AG04450 (cell line): ENCODE results near the gene DNAJC21. TPM values are rescaled to one million over a fixed set of nuclear protein-coding genes. Genes with fewer than 3 reads are reported as not detected.

Source experiments
- CTCF ChIA-PET: fragments of 300-600, 350-600 bp; formaldehyde crosslinking; extraction: SDS; loops from one replicate; lab custom pipeline; 2022; ENCODE audit warnings: antibody characterized with exemption, inconsistent platforms; lab: Charles Lee
- POLR2A ChIA-PET: fragments of 350-600 bp; formaldehyde crosslinking; extraction: SDS; loops from one replicate; lab custom pipeline; 2021; ENCODE audit warnings: antibody characterized with exemption, inconsistent platforms; lab: Yijun Ruan, JAX
- DNase-seq: peaks from one replicate; pipeline ENCODE4 v3.0.0-alpha.2; 2011; ENCODE audit warnings: low read depth, low spot score
- H3K27ac ChIP-seq: one replicate; pipeline ENCODE4 v1.5.1; 2012; ENCODE audit warnings: low read depth, low read length, control low read depth
- H3K27me3 ChIP-seq: one replicate; pipeline ENCODE4 v1.6.0; 2012; ENCODE audit warnings: low read length; ENCODE audit not compliant: control insufficient read depth, insufficient read depth
- H3K4me3 ChIP-seq: 2 replicates; pipeline ENCODE4 v1.5.1; 2011; ENCODE audit warnings: mild to moderate bottlenecking, low read depth, low read length, control low read depth
- H3K9me3 ChIP-seq: 2 replicates; pipeline ENCODE4 v1.5.1; 2012; ENCODE audit warnings: low read length; ENCODE audit not compliant: control insufficient read depth, insufficient read depth
- CTCF ChIP-seq: IDR thresholded peaks from 2 replicates; pipeline ENCODE4 v1.5.1; 2011; ENCODE audit warnings: low read depth, low read length, control low read depth, inconsistent platforms
- polyA plus RNA-seq: library from polyadenylated mRNA; depleted of rRNA; stranded (reverse); fragments of >200 nt; gene quantifications from 2 replicates; pipeline ENCODE4 v1.2.3, GENCODE V29; 2011

Gene DNAJC21
- polyA plus RNA-seq, 1 experiment: 40.7 TPM

- POLR2A ChIA-PET: interaction anchor here (2.7 kb wide), 1 partner anchor 15 kb away, joined by 29 read pairs; the partner anchor contains the start of genes BRIX1 and RAD1
- Histone ChIP-seq H3K9me3 (no peaks in the 10 kb centered on the region; the same call in 1 of the 2 replicates), H3K4me3 (peak overlapping the region; percentile 83), H3K27me3 (no peaks in the 10 kb centered on the region), H3K27ac (peak overlapping the region; percentile 77)
- TF ChIP-seq CTCF: no peak
- CTCF ChIA-PET: interaction anchor here (1.6 to 2.0 kb wide), 2 partner anchors 73 to 996 kb away, joined by 6 read pairs; no protein-coding TSS in a partner anchor
- no peak for DNase-seq
Observed at GRCh38 chr5:34930462-34930844, 1.1 kb downstream of the DNAJC21 start.

- POLR2A ChIA-PET: no interaction called here
- Histone ChIP-seq H3K9me3 (no peaks in the 10 kb centered on the region; the same call in 1 of the 2 replicates), H3K4me3 (peak overlapping the region; percentile 83), H3K27me3 (no peaks in the 10 kb centered on the region), H3K27ac (no peak overlapping the region)
- TF ChIP-seq CTCF: no peak
- DNase-seq: no peak
- CTCF ChIA-PET: interaction anchor here (1.6 kb wide), 1 partner anchor 996 kb away, joined by 6 read pairs; no protein-coding TSS in a partner anchor
Observed at GRCh38 chr5:34930870-34931269, 1.5 kb downstream of the DNAJC21 start.

- H3K9me3 ChIP-seq: no peaks in the 10 kb centered on the region; the same call in 1 of the 2 replicates
- no peak overlapping the region for H3K27ac ChIP-seq
- no peak for DNase-seq
- TF ChIP-seq CTCF: no peak
- H3K27me3 ChIP-seq: no peaks in the 10 kb centered on the region
- ChIA-PET POLR2A (no interaction called here), CTCF (interaction anchor here (1.4 kb wide), 1 partner anchor 70 kb away, joined by 5 read pairs; no protein-coding TSS in a partner anchor)
- H3K4me3 ChIP-seq: no peak overlapping the region
Observed at GRCh38 chr5:34932947-34933346, 3.6 kb downstream of the DNAJC21 start.

GRCh38 chr5:34941936-34942335 lies 12.6 kb downstream of the DNAJC21 start:
- CTCF ChIA-PET: interaction anchor here (1.9 kb wide), 1 partner anchor 17 kb away, joined by 5 read pairs; no protein-coding TSS in a partner anchor

More at GRCh38 chr5:34941936-34942335, 12.6 kb downstream of the DNAJC21 start:
- POLR2A ChIA-PET: no interaction called here
- Histone ChIP-seq H3K4me3 (no peak overlapping the region), H3K27ac (no peak overlapping the region), H3K9me3 (no peaks in the 10 kb centered on the region), H3K27me3 (no peaks in the 10 kb centered on the region)
- no peak for DNase-seq
- no peak for TF ChIP-seq CTCF
